GM12873 (cell line): ENCODE measurements around the gene RBM17.

Source experiments
- TF ChIP-seq, protein P1 (sequence below): IDR thresholded peaks from 2 replicates; pipeline ENCODE4 v1.5.1; 2012; ENCODE audit warnings: low read depth, mild to moderate bottlenecking, moderate library complexity, low read length, control low read depth; ENCODE audit not compliant: insufficient read depth; ENCODE audit errors: missing control alignments

RBM17 gene

DNA sequence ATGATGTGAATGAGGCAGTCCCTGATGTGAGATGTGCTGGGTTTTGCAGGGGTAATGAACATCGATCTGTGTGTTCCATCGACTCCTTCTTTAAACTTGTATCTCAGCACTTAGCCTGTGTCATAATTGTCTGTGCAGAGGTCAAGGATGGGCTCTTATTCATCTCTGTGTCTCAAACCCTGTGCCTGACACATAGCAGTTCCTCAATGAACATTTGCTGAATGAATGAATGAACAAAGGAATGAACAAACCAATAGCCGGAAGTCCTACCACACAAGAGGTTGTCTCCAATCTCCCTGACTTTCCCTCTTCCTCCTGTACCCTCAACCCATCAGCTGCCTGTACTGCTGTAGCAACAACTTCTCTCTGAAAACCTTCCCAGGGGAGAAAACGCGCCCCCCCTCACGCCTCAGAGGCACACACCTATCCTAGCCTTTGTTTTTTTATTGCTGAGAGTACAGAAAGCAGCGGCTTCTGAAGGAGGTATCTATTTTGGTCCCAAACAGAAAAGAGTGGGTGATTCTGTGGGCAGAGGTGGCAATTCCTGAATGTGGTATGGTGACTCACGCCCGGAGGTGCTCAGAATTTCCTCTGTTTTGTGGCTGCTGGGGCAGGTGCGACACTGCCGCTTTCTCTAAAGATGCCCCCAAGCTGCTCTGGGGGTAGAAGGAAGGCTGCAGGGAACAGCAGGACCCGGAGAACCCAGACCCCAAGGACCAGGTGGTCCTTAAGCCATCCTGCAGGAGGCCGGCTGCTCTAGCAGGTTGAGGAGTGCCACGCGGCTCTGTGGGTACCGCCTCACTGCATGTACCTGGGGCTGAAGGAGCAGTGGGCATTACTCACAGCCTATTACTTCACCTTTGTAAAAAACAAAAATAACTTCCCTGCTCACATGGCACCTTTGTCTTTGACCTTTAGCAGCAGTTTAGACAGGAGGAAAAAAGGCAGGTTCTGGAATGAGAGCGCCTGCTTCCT, 36.3 kb upstream of the RBM17 start:
- TF ChIP-seq, protein P1, sequence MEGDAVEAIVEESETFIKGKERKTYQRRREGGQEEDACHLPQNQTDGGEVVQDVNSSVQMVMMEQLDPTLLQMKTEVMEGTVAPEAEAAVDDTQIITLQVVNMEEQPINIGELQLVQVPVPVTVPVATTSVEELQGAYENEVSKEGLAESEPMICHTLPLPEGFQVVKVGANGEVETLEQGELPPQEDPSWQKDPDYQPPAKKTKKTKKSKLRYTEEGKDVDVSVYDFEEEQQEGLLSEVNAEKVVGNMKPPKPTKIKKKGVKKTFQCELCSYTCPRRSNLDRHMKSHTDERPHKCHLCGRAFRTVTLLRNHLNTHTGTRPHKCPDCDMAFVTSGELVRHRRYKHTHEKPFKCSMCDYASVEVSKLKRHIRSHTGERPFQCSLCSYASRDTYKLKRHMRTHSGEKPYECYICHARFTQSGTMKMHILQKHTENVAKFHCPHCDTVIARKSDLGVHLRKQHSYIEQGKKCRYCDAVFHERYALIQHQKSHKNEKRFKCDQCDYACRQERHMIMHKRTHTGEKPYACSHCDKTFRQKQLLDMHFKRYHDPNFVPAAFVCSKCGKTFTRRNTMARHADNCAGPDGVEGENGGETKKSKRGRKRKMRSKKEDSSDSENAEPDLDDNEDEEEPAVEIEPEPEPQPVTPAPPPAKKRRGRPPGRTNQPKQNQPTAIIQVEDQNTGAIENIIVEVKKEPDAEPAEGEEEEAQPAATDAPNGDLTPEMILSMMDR: no peak

DNA sequence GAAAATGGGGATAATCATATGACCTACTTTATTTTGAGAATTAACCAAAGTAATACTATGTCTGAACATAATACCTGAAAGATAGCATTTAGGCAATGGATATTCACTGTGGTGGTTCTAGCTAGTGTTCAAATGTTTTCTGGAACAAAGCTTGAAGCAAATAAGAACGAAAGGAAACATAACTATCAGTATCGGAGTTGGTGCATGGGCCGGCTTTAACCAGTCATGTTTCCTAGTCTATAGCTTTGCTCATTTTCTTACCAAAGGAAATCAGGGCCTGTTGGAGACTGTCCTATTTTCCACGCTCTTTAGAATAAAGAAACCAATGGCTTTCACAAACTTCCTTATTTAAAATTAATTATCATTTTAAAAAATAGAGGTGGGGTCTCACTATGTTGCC, 35.5 kb upstream of the RBM17 start:
- TF ChIP-seq, protein P1: no peak

DNA sequence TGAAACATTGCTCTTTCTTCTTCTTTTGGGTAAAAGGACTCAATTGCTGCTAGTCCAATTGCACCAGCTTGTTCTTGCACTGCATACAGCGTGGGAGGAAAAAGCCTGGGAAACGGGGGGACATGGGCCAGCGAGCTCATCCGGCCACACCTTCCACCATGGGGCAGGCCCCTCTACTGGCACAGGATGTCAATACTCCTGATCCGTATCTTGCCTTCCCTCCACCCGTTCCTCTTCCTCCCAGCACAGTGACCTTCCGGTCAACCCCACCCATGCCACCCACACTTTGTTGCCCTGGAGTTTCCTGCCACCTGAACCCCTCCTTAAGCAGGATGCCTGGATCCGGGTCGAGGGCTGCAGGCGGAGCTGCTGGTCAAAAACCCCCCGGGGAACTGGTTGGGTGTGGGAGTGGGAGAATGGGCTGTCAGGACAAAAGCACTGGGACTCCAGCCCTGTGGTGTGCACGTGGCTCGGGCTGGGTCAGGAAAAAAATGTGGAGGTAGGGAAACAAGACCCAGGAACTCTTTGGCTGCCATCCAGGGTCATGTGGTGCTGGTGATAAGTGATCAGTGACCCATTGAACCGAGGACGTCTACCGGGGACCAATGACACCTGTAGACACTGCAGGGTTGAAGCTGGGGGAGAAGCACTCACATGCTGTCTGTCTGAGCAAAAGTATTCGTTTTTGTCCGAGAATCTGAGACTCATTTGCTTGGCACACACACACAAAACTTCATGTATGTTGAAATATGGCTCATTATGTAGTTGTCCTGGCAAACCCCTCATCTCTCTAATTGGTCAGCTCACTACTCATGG, 34.8 kb upstream of the RBM17 start:
- TF ChIP-seq, protein P1: no peak

DNA sequence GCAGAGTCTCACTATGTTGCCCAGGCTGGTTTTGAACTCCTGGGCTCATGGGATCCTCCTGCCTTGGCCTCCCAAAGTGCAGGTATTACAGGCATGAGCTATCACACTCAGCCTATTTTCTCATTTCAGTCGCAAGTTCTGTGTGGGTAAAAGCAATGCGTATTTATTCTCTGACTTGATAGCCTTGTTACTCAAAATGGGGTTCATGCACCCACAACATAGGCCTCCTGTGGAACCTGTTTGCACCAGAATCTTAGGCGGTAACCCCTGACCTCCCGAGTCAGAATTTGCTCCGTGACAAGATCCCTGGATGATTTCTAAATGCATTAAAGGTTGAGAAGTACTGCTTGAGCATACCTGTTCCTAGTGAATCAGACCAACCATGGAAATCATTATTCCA, 34.0 kb upstream of the RBM17 start:
- TF ChIP-seq, protein P1: no peak

DNA sequence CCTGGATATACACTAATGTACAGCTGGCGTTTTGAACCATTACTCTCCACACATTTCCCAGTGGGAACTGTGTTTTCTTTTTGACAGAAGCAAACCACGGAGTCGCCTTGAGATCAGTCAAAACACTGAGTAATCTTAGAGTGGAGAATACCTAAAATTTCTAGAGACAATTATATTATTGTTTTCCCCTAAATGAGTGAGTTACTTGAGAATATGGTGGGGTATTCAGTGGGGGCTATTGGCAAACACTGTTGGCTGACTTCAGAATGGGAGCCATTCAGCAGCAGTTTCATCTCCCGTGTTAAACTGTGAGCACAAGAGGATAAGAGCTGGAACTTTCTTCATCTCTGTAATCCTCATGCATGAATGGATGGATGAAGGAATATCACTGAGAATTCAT, 32.9 kb upstream of the RBM17 start:
- TF ChIP-seq, protein P1: no peak

DNA sequence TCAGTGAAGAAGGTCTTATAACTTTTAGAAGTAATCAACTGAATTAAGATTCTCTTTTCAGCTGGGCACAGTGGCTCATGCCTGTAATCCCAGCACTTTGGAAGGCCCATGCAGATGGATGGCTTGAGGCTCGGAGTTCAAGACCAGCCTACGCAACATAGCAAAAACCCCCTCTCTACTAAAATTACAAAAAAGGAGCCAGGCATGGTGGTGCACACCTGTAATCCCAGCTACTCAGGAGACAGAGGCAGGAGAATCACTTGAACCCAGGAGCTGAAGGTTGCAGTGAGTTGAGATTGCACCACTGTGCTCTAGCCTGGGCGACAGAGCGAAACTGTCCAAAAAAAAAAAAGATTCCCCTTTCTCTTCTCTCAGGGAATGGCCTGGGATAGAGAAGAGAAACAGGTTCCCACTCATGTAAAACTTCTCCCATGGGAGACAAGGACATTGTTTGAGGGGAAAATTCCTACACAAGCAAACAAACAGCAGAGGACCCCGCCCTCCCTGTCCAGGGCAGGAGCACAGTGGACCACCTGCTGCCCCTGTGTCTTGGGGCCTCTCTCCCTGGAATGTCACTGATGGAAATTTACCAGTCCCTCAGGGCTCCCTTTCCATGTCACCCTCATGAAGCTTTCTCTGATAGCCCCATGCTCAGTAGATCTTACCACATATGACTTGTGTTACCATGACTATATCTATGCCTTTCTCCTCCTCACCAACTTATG, 32.3 kb upstream of the RBM17 start:
- TF ChIP-seq, protein P1: no peak
